CD4-positive, alpha-beta memory T cell (primary cell): ENCODE results near the gene CYB5D1. TPM values are rescaled to one million over a fixed set of nuclear protein-coding genes. Genes with fewer than 3 reads are reported as not detected.

Source experiments
- CTCF ChIA-PET: fragments of 350-600 bp; sonication (Branson Sonifier 250); formaldehyde crosslinking; loops from one replicate; lab custom pipeline; 2021; ENCODE audit warnings: inconsistent platforms; ENCODE audit not compliant: partially characterized antibody; lab: Charles Lee
- POLR2A ChIA-PET: fragments of 350-600 bp; sonication (Branson Sonifier 250); formaldehyde crosslinking; loops from one replicate; lab custom pipeline; 2021; ENCODE audit not compliant: partially characterized antibody; lab: Charles Lee
- DNase-seq, 5 donors: peaks; one replicate each; pipeline versions ENCODE4 v3.0.0 to v3.0.0-alpha.2; 2020 to 2022; ENCODE audit warnings: mixed read lengths in 1 of 5
- H3K27ac ChIP-seq: one replicate; pipeline ENCODE4 v1.7.0; 2013; ENCODE audit warnings: low read depth, low read length
- H3K27me3 ChIP-seq: 2 replicates; pipeline ENCODE4 v1.7.0; 2013; ENCODE audit warnings: mild to moderate bottlenecking, low read length, moderate library complexity; ENCODE audit not compliant: insufficient read depth
- H3K36me3 ChIP-seq: 2 replicates; pipeline ENCODE4 v1.7.0; 2013; ENCODE audit warnings: mild to moderate bottlenecking, low read length, moderate library complexity; ENCODE audit not compliant: insufficient read depth
- H3K4me1 ChIP-seq: 2 replicates; pipeline ENCODE4 v1.7.0; 2013; ENCODE audit warnings: mild to moderate bottlenecking, low read length, moderate library complexity; ENCODE audit not compliant: insufficient read depth
- H3K4me3 ChIP-seq, 2 donors: one replicate each; pipeline ENCODE4 v1.7.0; 2013; ENCODE audit warnings: low read length in 2 of 2, mild to moderate bottlenecking in 1 of 2
- H3K9me3 ChIP-seq, 2 donors: one replicate each; pipeline ENCODE4 v1.7.0; 2013; ENCODE audit warnings: low read length in 2 of 2, control low read depth in 1 of 2; ENCODE audit not compliant: control insufficient read depth in 1 of 2
- H3K27ac Mint-ChIP-seq, 7 donors: one replicate each; pipeline ENCODE4 v1.8.0; 2020 to 2021; ENCODE audit warnings: mixed read lengths in 7 of 7, mild to moderate bottlenecking in 6 of 7, inconsistent platforms in 3 of 7, moderate library complexity in 3 of 7
- H3K27me3 Mint-ChIP-seq, 2 donors: one replicate each; pipeline ENCODE4 v1.8.0; 2020 to 2021; ENCODE audit warnings: mixed read lengths in 2 of 2
- H3K36me3 Mint-ChIP-seq, 2 donors: one replicate each; pipeline ENCODE4 v1.8.0; 2020 to 2021; ENCODE audit warnings: mixed read lengths in 2 of 2, inconsistent platforms in 1 of 2, mild to moderate bottlenecking in 1 of 2
- H3K4me1 Mint-ChIP-seq, 4 donors: one replicate each; pipeline ENCODE4 v1.8.0; 2020 to 2021; ENCODE audit warnings: mixed read lengths in 4 of 4, mild to moderate bottlenecking in 1 of 4
- H3K4me3 Mint-ChIP-seq, 8 donors: one replicate each; pipeline ENCODE4 v1.8.0; 2020 to 2021; ENCODE audit warnings: mixed read lengths in 8 of 8, mild to moderate bottlenecking in 7 of 8, moderate library complexity in 6 of 8, inconsistent platforms in 3 of 8
- H3K9me3 Mint-ChIP-seq, 8 donors: one replicate each; pipeline ENCODE4 v1.8.0; 2020 to 2021; ENCODE audit warnings: mixed read lengths in 8 of 8, mild to moderate bottlenecking in 5 of 8, inconsistent platforms in 3 of 8, moderate library complexity in 1 of 8
- intact Hi-C: fragments of 100-400 bp; cut with micrococcal nuclease; formaldehyde crosslinking; loops from one replicate; pipeline ENCODE4 v1.15.1; 2023
- polyA plus RNA-seq, 2 donors: library from polyadenylated mRNA; unstranded; fragments of 300-500 nt; fragmentation: Illumina TruSeq; gene quantifications; one replicate each; pipeline ENCODE4 v1.2.3, GENCODE V29; 2021
- total RNA-seq, 2 experiments: library from RNA; stranded (reverse); gene quantifications; one replicate each; pipeline ENCODE4 v1.2.3, GENCODE V29; 2021

The CYB5D1 gene
- total and polyA plus RNA-seq, 4 experiments from 2014 or later = 5.1 to 11.4 (median 6.9) TPM

GRCh38 chr17:7851438-7852261 is 6.2 kb upstream of the CYB5D1 start:
- H3K36me3 ChIP-seq = peaks cover 19% of the 10 kb centered on the region
- H3K36me3 Mint-ChIP-seq = peaks cover 3 to 37% of the 10 kb centered on the region in 2 donors
- peaks cover 30% of the 10 kb centered on the region for H3K4me1 ChIP-seq
- H3K27ac Mint-ChIP-seq = peak overlapping the region; percentile 88 to 94 (median 93)
- DNase-seq = peak; percentile 93 to 95 (median 95)
- peak overlapping the region in 1 of 2 donors; percentile 30 for H3K4me3 ChIP-seq
- H3K4me1 Mint-ChIP-seq = peaks cover 15 to 21% (median 18%) of the 10 kb centered on the region in 4 donors
- ChIA-PET CTCF (interaction anchor here (0.7 to 6.1 kb wide), 10 partner anchors 11 to 138 kb away, joined by 3 to 65 read pairs (median 4); partner anchors contain the start of gene KDM6B), POLR2A (interaction anchor here (0.5 to 13.6 kb wide), 9 partner anchors 10 to 839 kb away, joined by 3 to 238 read pairs (median 4); partner anchors contain the start of genes KDM6B, RNASEK, TP53 and WRAP53)
- peak overlapping the region; percentile 61 for H3K27ac ChIP-seq
- no peaks in the 10 kb centered on the region for H3K9me3 ChIP-seq
- H3K9me3 Mint-ChIP-seq = no peaks in the 10 kb centered on the region
- H3K4me3 Mint-ChIP-seq = peak overlapping the region; percentile 71 to 87 (median 78)
- H3K27me3 ChIP-seq = no peaks in the 10 kb centered on the region
- H3K27me3 Mint-ChIP-seq = no peaks in the 10 kb centered on the region
- intact Hi-C loops = loop anchor here (1.0 kb wide), 4 partner anchors 8 to 108 kb away; no protein-coding TSS in a partner anchor

DNA sequence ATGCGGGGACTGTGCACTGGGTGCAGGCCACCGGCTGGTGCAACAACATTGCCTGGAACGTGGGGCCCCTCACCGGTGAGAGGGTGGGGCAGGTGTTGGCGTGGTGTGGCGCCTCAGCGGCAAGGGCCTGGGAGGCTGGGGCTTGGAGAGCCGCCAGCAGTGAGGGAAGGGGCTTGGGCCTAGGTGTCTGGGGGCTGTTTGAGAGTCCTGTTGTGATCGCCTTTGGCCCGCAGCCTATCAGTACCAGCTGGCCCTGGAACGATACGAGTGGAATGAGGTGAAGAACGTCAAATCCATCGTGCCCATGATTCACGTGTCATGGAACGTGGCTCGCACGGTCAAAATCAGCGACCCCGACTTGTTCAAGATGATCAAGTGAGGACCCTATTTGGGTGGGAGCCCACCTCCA is 5.5 kb upstream of the CYB5D1 start:
- Histone ChIP-seq H3K4me3 (peak overlapping the region in 1 of 2 donors; percentile 30), H3K27ac (no peak overlapping the region), H3K9me3 (no peaks in the 10 kb centered on the region), H3K27me3 (no peaks in the 10 kb centered on the region), H3K4me1 (peaks cover 31% of the 10 kb centered on the region), H3K36me3 (peaks cover 19% of the 10 kb centered on the region)
- Mint-ChIP-seq H3K27ac (peak overlapping the region; percentile 52 to 94 (median 93)), H3K36me3 (peaks cover 3 to 32% of the 10 kb centered on the region in 2 donors), H3K4me3 (peak overlapping the region in 1 of 8 donors; percentile 87), H3K4me1 (peaks cover 15 to 21% (median 18%) of the 10 kb centered on the region in 4 donors), H3K9me3 (no peaks in the 10 kb centered on the region), H3K27me3 (no peaks in the 10 kb centered on the region)
- ChIA-PET POLR2A (interaction anchor here (1.0 to 13.6 kb wide), 4 partner anchors 10 to 165 kb away, joined by 4 to 238 read pairs (median 14); partner anchors contain the start of genes KDM6B, TP53 and WRAP53), CTCF (interaction anchor here (1.1 to 6.1 kb wide), 2 partner anchors 17 to 27 kb away, joined by 3 to 65 read pairs; partner anchors contain the start of gene KDM6B)
- intact Hi-C loops = no loop called here
- DNase-seq = no peak

DNA sequence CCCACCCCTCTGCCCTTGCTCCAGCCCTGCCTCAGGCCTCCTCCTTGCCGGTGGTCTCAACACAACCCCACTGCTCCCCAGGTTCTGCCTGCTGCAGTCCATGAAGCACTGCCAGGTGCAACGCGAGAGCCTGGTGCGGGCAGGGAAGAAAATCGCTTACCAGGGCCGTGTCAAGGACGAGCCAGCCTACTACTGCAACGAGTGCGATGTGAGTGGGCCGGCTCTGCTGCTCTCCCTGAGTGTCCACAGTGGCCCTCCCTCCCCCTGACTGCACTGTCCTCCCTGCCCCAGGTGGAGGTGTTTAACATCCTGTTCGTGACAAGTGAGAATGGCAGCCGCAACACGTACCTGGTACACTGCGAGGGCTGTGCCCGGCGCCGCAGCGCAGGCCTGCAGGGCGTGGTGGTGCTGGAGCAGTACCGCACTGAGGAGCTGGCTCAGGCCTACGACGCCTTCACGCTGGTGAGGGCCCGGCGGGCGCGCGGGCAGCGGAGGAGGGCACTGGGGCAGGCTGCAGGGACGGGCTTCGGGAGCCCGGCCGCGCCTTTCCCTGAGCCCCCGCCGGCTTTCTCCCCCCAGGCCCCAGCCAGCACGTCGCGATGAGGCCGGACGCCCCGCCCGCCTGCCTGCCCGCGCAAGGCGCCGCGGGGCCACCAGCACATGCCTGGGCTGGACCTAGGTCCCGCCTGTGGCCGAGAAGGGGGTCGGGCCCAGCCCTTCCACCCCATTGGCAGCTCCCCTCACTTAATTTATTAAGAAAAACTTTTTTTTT is 4.7 kb upstream of the CYB5D1 start:
- Mint-ChIP-seq H3K4me1 (peaks cover 15 to 21% (median 18%) of the 10 kb centered on the region in 4 donors), H3K36me3 (peaks cover 3 to 30% of the 10 kb centered on the region in 2 donors), H3K9me3 (no peaks in the 10 kb centered on the region), H3K27ac (peak overlapping the region in 3 of 7 donors; percentile 41 to 94 (median 72)), H3K4me3 (no peak overlapping the region), H3K27me3 (no peaks in the 10 kb centered on the region)
- Histone ChIP-seq H3K36me3 (peaks cover 18% of the 10 kb centered on the region), H3K9me3 (no peaks in the 10 kb centered on the region), H3K4me1 (peaks cover 33% of the 10 kb centered on the region), H3K4me3 (no peak overlapping the region), H3K27me3 (no peaks in the 10 kb centered on the region), H3K27ac (no peak overlapping the region)
- intact Hi-C loops = no loop called here
- ChIA-PET CTCF (interaction anchor here (6.1 kb wide), 1 partner anchor 18 kb away, joined by 65 read pairs; the partner anchor contains the start of gene KDM6B), POLR2A (interaction anchor here (0.6 to 13.6 kb wide), 4 partner anchors 8 to 417 kb away, joined by 3 to 238 read pairs (median 4); partner anchors contain the start of gene KDM6B)
- DNase-seq = peak in 1 of 5 donors; percentile 45

- Mint-ChIP-seq H3K9me3 (no peaks in the 10 kb centered on the region), H3K27ac (peak overlapping the region in 2 of 7 donors; percentile 77 to 80), H3K27me3 (no peaks in the 10 kb centered on the region), H3K4me1 (peaks cover 15 to 21% (median 19%) of the 10 kb centered on the region in 4 donors), H3K4me3 (peak overlapping the region in 1 of 8 donors; percentile 27), H3K36me3 (peaks cover 0 to 27% of the 10 kb centered on the region in 2 donors)
- Histone ChIP-seq H3K27ac (no peak overlapping the region), H3K4me3 (no peak overlapping the region), H3K4me1 (peaks cover 39% of the 10 kb centered on the region), H3K9me3 (no peaks in the 10 kb centered on the region), H3K27me3 (no peaks in the 10 kb centered on the region), H3K36me3 (peaks cover 16% of the 10 kb centered on the region)
- ChIA-PET CTCF (no interaction called here), POLR2A (interaction anchor here (0.6 to 13.6 kb wide), 4 partner anchors 9 to 418 kb away, joined by 3 to 238 read pairs (median 4); partner anchors contain the start of gene KDM6B)
- intact Hi-C loops = no loop called here
- DNase-seq = peak in 1 of 5 donors; percentile 46
These were observed 4.1 kb upstream of the CYB5D1 start for GRCh38 chr17:7853691-7854038.

DNA sequence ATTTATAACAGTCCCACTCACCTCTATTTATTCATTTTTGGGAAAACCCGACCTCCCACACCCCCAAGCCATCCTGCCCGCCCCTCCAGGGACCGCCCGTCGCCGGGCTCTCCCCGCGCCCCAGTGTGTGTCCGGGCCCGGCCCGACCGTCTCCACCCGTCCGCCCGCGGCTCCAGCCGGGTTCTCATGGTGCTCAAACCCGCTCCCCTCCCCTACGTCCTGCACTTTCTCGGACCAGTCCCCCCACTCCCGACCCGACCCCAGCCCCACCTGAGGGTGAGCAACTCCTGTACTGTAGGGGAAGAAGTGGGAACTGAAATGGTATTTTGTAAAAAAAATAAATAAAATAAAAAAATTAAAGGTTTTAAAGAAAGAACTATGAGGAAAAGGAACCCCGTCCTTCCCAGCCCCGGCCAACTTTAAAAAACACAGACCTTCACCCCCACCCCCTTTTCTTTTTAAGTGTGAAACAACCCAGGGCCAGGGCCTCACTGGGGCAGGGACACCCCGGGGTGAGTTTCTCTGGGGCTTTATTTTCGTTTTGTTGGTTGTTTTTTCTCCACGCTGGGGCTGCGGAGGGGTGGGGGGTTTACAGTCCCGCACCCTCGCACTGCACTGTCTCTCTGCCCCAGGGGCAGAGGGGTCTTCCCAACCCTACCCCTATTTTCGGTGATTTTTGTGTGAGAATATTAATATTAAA is 3.6 kb upstream of the CYB5D1 start:
- Histone ChIP-seq H3K9me3 (no peaks in the 10 kb centered on the region), H3K4me3 (no peak overlapping the region), H3K27me3 (no peaks in the 10 kb centered on the region), H3K4me1 (peaks cover 44% of the 10 kb centered on the region), H3K27ac (no peak overlapping the region), H3K36me3 (peaks cover 16% of the 10 kb centered on the region)
- DNase-seq = peak in 1 of 5 donors; percentile 42
- Mint-ChIP-seq H3K9me3 (no peaks in the 10 kb centered on the region), H3K4me1 (peaks cover 15 to 23% (median 20%) of the 10 kb centered on the region in 4 donors), H3K27ac (peak overlapping the region in 2 of 7 donors; percentile 77 to 80), H3K4me3 (no peak overlapping the region), H3K36me3 (peaks cover 0 to 27% of the 10 kb centered on the region in 2 donors), H3K27me3 (no peaks in the 10 kb centered on the region)
- ChIA-PET POLR2A (interaction anchor here (1.6 to 13.6 kb wide), 2 partner anchors 9 to 20 kb away, joined by 6 to 238 read pairs; partner anchors contain the start of gene KDM6B), CTCF (no interaction called here)
- intact Hi-C loops = no loop called here
